T47D (cell line): ENCODE data around the gene ATP6V1B1.
A peak's percentile ranks its signal among the peaks of the same experiment; 100 is the strongest.

Experiments
- DNase-seq, 2 experiments: peaks; one replicate each; pipeline versions ENCODE4 v3.0.0 to v3.0.0-alpha.2; 2011 to 2012; ENCODE audit warnings: low read depth in 1 of 2, low spot score in 1 of 2
- JUND ChIP-seq: IDR thresholded peaks from 2 replicates; pipeline ENCODE4 v1.6.1; 2012; ENCODE audit warnings: low read depth
- in situ Hi-C: cut with HindIII; loops from 2 replicates; pipeline ENCODE4 v1.10.0; 2016; ENCODE audit warnings: low sequenced_read_pairs, low pct_unique_long_range_greater_than_20kb

The ATP6V1B1 gene

DNA sequence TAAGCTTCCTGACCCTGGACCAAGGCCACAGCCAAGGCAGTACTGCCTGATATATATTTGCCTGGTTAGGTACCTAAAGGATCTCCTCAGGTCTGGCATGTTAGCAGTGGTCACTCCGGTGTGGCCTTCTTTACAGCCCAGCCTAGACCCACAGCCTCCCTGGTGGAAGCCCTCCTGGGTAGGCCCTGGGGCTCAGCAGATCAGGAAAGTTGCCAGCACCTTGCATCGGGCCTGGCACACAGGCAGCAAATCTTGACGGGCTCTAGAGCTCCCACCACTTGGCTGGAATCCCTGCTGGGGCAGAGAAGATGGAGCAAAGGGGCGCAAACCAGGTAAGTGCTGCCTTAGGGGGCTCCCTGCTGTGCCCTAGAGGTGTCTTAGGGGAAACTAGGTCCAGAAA lies 40.9 kb upstream of the ATP6V1B1 start:
- TF ChIP-seq JUND, result no peak
- in situ Hi-C loops, result no loop called here
- no peak for DNase-seq

- in situ Hi-C loops, result no loop called here
- TF ChIP-seq JUND, result no peak
- DNase-seq, result no peak
Measured at GRCh38 chr2:70895249-70895648, 40.5 kb upstream of the ATP6V1B1 start.

GRCh38 chr2:70895998-70896764 lies 39.5 kb upstream of the ATP6V1B1 start:
- DNase-seq, result no peak
- TF ChIP-seq JUND, result no peak
- in situ Hi-C loops, result no loop called here

- in situ Hi-C loops, result no loop called here
- no peak for DNase-seq
- TF ChIP-seq JUND, result no peak
Measured at GRCh38 chr2:70896765-70897202, 38.9 kb upstream of the ATP6V1B1 start.

- in situ Hi-C loops, result no loop called here
- no peak for DNase-seq
- TF ChIP-seq JUND, result no peak
Measured at GRCh38 chr2:70897203-70897976, 38.3 kb upstream of the ATP6V1B1 start.

DNA sequence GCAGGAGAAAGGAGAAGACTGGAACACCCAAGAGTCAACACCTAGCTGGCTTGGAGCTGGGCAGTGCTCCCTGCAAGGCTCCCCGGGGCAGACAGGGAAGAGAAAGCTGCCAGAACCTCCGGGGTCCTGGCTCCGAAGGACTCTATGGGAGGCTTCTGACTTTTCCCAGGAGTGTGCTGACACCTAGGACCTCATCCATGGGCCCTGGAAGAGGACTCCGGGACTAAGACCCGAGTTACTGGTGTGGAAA lies 37.8 kb upstream of the ATP6V1B1 start:
- TF ChIP-seq JUND, result no peak
- in situ Hi-C loops, result no loop called here
- no peak for DNase-seq

GRCh38 chr2:70898363-70899240 lies 37.1 kb upstream of the ATP6V1B1 start:
- no peak for TF ChIP-seq JUND
- DNase-seq, result no peak
- in situ Hi-C loops, result no loop called here

DNA sequence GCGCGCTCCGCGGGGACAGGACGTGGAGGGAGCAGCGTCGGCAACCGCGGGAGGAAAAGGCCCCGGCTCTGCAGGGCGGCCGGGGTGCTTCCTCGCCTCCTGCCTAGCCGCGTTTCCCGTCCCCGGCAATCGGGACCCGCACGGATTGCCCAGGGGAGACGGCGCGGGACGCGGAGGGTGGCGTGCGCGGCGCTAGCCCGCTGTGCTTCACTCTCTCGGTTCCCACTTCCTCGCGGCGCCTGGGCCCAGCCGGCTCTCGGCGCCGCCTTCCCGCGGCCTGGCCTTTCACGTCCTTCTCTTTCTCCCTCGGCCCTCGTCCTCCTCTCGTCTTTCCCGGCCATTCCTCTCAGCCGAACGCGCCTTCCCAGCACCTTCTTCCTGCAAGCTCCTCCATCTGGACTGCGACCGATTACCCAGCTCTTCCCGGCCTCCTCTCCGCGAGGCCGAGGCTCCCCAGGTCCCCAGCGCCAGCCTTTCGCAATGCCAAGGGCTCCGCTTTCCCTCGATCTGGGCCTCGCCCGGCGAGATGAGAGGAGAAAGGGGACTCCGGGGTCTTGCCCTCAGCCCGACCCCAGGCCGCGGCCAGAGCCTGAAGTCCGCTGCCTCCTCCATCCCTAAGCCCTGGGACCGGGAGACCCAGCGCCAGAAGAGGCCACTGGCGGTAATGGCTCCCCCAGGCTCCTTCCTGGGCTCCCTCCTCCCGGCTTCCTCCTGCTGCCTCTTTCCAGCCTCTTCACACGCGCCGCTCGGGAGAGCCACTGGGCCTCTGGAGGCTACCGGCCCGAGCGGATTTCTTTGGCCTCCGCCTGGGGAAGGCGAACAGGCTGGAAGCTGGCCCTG lies 34.3 kb upstream of the ATP6V1B1 start:
- DNase-seq, result peak in 1 of 2 experiments; percentile 17
- TF ChIP-seq JUND, result no peak
- in situ Hi-C loops, result no loop called here

- in situ Hi-C loops, result no loop called here
- TF ChIP-seq JUND, result no peak
- peak in 1 of 2 experiments; percentile 33 for DNase-seq
Measured at GRCh38 chr2:70902067-70902442, 33.6 kb upstream of the ATP6V1B1 start.

- no peak for TF ChIP-seq JUND
- in situ Hi-C loops, result no loop called here
- no peak for DNase-seq
Measured at GRCh38 chr2:70902579-70902978, 33.1 kb upstream of the ATP6V1B1 start.

DNA sequence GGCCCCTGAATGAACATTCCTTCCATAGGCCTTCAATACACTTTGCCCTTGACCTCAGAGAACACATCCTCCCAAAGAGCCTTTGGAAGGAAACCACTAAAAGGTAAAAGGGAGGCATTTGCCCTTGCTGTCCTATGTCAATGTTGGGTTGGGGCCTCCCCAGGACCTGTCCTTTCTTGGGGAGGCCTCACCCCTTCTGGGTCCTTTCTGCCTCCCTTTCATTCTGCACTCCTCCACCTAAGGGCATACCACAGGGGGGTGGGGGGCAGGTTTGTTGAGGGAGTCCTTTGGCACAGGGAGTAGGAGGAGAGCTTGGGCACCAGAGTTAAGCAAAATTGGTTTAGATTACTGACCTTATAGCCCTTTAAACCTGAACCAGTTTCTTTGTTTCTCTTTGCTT lies 32.5 kb upstream of the ATP6V1B1 start:
- in situ Hi-C loops, result no loop called here
- DNase-seq, result no peak
- no peak for TF ChIP-seq JUND
